ENCODE data around the gene TNFRSF6B. TPM values are rescaled to one million over a fixed set of nuclear protein-coding genes. Genes with fewer than 3 reads are reported as not detected.

TNFRSF6B gene
- total RNA-seq, 4 donors from 2014 or later: 10.5 to 91.9 (median 12.3) TPM

- ATAC-seq (ENCODE audit: low FRiP score): peak; percentile 82
- TF ChIP-seq CTCF (IDR thresholded peaks at IDR 0.05): no peak
- no peak for DNase-seq (ENCODE audit: low spot score)
Measured at GRCh38 chr20:63707558-63708300, 11.3 kb downstream of the TNFRSF6B start, which contains the start of the genes ARFRP1 and ZGPAT. ARFRP1 (minus strand) TSS chr20:63707976; CDS start chr20:63707091, 885 bp downstream. ZGPAT (plus strand) TSS chr20:63708039; CDS start chr20:63708581, 542 bp downstream.

GRCh38 chr20:63708301-63709148 is 12.1 kb downstream of the TNFRSF6B start:
- no peak for TF ChIP-seq CTCF (IDR thresholded peaks at IDR 0.05)
- ATAC-seq (ENCODE audit: low FRiP score) (no peak), DNase-seq (ENCODE audit: low spot score) (no peak)

DNA sequence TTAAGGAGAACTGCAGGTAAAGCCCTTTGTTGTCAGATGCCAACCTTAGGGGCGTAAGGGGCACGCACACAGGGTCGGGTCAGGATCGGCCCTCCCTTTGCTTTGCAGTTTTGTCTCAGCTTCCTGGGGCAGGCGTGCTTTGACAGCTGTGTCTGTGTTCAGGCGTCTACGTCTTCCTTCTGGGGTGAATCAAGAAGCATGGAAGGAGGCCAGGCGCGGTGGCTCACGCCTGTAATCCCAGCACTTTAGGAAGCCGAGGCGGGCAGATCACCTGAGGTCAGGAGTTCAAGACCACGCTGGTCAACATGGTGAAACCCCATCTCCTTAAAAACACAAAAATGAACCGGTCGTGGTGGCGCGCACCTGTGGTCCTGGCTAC is 12.7 kb downstream of the TNFRSF6B start:
- no peak for DNase-seq (ENCODE audit: low spot score)
- no peak for TF ChIP-seq CTCF (IDR thresholded peaks at IDR 0.05)
- ATAC-seq (ENCODE audit: low FRiP score): no peak

GRCh38 chr20:63711085-63711645 is 14.7 kb downstream of the TNFRSF6B start:
- no peak for TF ChIP-seq CTCF (IDR thresholded peaks at IDR 0.05)
- ATAC-seq (ENCODE audit: low FRiP score) (no peak), DNase-seq (ENCODE audit: low spot score) (no peak)

DNA sequence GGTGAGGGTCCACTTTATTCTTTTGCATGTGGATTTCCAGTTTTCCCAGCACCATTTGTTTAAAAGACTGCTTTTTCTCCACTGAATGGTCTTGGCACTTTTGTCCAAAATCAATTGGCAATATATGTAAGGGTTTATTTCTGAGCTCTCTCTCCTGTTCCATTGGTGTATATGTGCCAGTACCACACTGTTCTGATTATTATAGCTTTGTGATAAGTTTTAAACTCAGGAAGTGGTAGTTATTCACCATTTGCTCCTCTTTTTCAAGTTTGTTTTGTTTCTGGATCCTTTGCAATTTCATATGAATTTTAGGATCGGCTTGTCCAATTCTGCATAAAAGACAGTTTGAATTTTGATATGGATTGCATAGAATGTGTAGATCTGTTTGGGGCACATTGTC is 15.7 kb downstream of the TNFRSF6B start:
- DNase-seq (ENCODE audit: low spot score) (no peak), ATAC-seq (ENCODE audit: low FRiP score) (no peak)
- TF ChIP-seq CTCF (IDR thresholded peaks at IDR 0.05): no peak

- no peak for TF ChIP-seq CTCF (IDR thresholded peaks at IDR 0.05)
- ATAC-seq (ENCODE audit: low FRiP score) (no peak), DNase-seq (ENCODE audit: low spot score) (no peak)
Measured at GRCh38 chr20:63714858-63715257, 18.4 kb downstream of the TNFRSF6B start.

Data from omental fat pad (tissue), 4 donors.